Measurements from ENCODE around the gene ELMO1.

The ELMO1 gene

DNA sequence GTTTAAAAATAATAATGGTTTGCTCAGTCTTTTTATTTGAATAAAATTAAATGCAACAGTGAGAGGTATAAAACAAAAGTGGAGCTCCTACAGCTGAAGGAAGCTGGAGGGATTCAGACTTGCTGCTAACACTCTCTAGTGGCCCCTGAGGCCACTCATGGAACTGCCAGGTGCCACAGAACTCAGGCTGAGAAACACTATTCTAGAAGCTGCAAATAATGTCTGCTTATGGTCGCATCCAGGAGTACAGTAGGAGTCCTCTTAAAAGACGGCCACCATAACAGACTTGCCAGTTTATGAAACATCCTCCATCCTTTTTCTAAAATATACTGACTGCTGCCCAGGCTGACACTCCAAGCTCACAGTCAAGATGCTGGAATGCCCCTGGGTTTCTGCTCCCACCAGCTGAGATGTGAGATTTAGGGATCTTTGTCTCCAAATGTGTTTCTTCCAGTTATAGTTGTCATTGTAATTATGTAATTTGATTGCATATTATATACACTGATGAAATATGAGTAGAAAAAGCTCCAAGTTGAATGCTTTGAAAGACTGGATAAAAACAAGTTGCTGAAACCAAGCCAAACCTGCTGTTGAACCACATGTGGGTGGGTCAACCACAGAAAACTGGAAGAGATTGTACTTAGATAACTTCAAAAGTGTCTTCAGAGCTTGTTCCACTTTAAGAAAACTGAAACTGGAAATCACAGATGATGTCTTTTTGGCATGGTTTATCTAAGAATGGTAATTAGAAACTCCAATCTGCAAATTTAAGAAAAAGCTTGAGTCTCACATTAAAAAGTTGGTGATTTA, 510.7 kb downstream of the ELMO1 start:
- no peak overlapping the region for H3K4me3 ChIP-seq (ENCODE audit: low read length in 2 of 2)
- no peaks in the 10 kb centered on the region for H3K27me3 ChIP-seq (ENCODE audit: control insufficient read depth in 2 of 2, insufficient read depth in 2 of 2, low read length in 2 of 2)
- peaks cover 16% of the 10 kb centered on the region in 2 donors for H3K9me3 ChIP-seq (ENCODE audit: control insufficient read depth in 2 of 2, low read length in 2 of 2)
- H3K4me1 ChIP-seq (ENCODE audit: control insufficient read depth in 2 of 2, insufficient read depth in 2 of 2, low read length in 2 of 2) = no peaks in the 10 kb centered on the region
- H3K36me3 ChIP-seq (ENCODE audit: control insufficient read depth in 2 of 2, insufficient read depth in 2 of 2, low read length in 2 of 2) = no peaks in the 10 kb centered on the region
- H3K9ac ChIP-seq (ENCODE audit: low read depth in 1 of 2, low read length in 2 of 2) = no peak overlapping the region
- H3K27ac ChIP-seq (ENCODE audit: low read depth in 2 of 2, low read length in 2 of 2) = no peak overlapping the region

DNA sequence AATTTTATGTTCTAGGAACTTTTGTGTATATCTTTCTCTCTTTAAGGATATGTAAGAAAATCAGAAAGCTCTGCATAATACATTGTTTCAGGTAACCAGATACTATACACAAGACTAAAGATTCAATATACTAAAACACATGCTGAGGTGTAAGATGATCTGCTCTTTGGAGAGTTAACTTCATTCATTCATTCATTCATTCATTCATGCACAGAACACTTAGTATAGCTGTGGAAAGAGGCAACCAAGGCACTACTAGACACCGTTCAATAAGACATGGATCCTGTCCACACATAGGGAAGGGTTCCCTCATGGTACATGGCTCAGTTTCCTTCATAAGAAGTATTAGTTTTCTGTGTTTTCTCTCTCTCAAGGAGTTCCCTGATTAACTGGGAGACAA, 516.8 kb downstream of the ELMO1 start:
- Histone ChIP-seq H3K27ac (ENCODE audit: low read depth in 2 of 2, low read length in 2 of 2) (no peak overlapping the region), H3K4me1 (ENCODE audit: control insufficient read depth in 2 of 2, insufficient read depth in 2 of 2, low read length in 2 of 2) (no peaks in the 10 kb centered on the region), H3K9me3 (ENCODE audit: control insufficient read depth in 2 of 2, low read length in 2 of 2) (peaks cover 3 to 5% of the 10 kb centered on the region in 2 donors), H3K27me3 (ENCODE audit: control insufficient read depth in 2 of 2, insufficient read depth in 2 of 2, low read length in 2 of 2) (no peaks in the 10 kb centered on the region), H3K36me3 (ENCODE audit: control insufficient read depth in 2 of 2, insufficient read depth in 2 of 2, low read length in 2 of 2) (no peaks in the 10 kb centered on the region), H3K9ac (ENCODE audit: low read depth in 1 of 2, low read length in 2 of 2) (no peak overlapping the region), H3K4me3 (ENCODE audit: low read length in 2 of 2) (no peak overlapping the region)

GRCh38 chr7:36929791-36930190, 518.9 kb downstream of the ELMO1 start:
- no peaks in the 10 kb centered on the region for H3K36me3 ChIP-seq (ENCODE audit: control insufficient read depth in 2 of 2, insufficient read depth in 2 of 2, low read length in 2 of 2)
- H3K27ac ChIP-seq (ENCODE audit: low read depth in 2 of 2, low read length in 2 of 2) = no peak overlapping the region
- H3K4me1 ChIP-seq (ENCODE audit: control insufficient read depth in 2 of 2, insufficient read depth in 2 of 2, low read length in 2 of 2) = no peaks in the 10 kb centered on the region
- no peak overlapping the region for H3K9ac ChIP-seq (ENCODE audit: low read depth in 1 of 2, low read length in 2 of 2)
- no peaks in the 10 kb centered on the region for H3K9me3 ChIP-seq (ENCODE audit: control insufficient read depth in 2 of 2, low read length in 2 of 2)
- H3K4me3 ChIP-seq (ENCODE audit: low read length in 2 of 2) = no peak overlapping the region
- no peaks in the 10 kb centered on the region for H3K27me3 ChIP-seq (ENCODE audit: control insufficient read depth in 2 of 2, insufficient read depth in 2 of 2, low read length in 2 of 2)

GRCh38 chr7:36928718-36929117, 519.9 kb downstream of the ELMO1 start:
- no peak overlapping the region for H3K4me3 ChIP-seq (ENCODE audit: low read length in 2 of 2)
- H3K9ac ChIP-seq (ENCODE audit: low read depth in 1 of 2, low read length in 2 of 2) = no peak overlapping the region
- peaks cover 0 to 4% of the 10 kb centered on the region in 2 donors for H3K4me1 ChIP-seq (ENCODE audit: control insufficient read depth in 2 of 2, insufficient read depth in 2 of 2, low read length in 2 of 2)
- no peaks in the 10 kb centered on the region for H3K27me3 ChIP-seq (ENCODE audit: control insufficient read depth in 2 of 2, insufficient read depth in 2 of 2, low read length in 2 of 2)
- no peaks in the 10 kb centered on the region for H3K36me3 ChIP-seq (ENCODE audit: control insufficient read depth in 2 of 2, insufficient read depth in 2 of 2, low read length in 2 of 2)
- H3K27ac ChIP-seq (ENCODE audit: low read depth in 2 of 2, low read length in 2 of 2) = no peak overlapping the region
- no peaks in the 10 kb centered on the region for H3K9me3 ChIP-seq (ENCODE audit: control insufficient read depth in 2 of 2, low read length in 2 of 2)

DNA sequence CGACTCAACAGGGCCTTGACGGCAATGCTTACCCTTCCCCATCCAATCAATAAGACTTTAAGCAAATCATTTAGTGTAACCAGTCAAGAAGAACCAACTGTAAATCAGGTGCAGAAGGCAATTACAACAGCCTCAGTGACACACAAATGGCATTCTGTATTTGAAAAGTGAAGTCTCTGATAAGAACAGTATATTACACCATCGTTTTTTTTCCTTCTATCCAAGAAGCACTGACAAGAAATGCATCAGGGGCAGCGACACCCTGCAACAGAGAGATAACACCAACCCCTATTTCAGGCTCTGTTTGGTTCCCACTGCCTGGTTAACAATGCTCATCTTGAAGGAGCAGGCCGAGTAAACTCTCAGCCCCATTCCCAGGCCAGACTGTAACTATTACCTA, 520.4 kb downstream of the ELMO1 start:
- no peaks in the 10 kb centered on the region for H3K27me3 ChIP-seq (ENCODE audit: control insufficient read depth in 2 of 2, insufficient read depth in 2 of 2, low read length in 2 of 2)
- no peak overlapping the region for H3K9ac ChIP-seq (ENCODE audit: low read depth in 1 of 2, low read length in 2 of 2)
- H3K27ac ChIP-seq (ENCODE audit: low read depth in 2 of 2, low read length in 2 of 2) = no peak overlapping the region

GRCh38 chr7:36925691-36926090, 523.0 kb downstream of the ELMO1 start:
- H3K9ac ChIP-seq (ENCODE audit: low read depth in 1 of 2, low read length in 2 of 2) = no peak overlapping the region
- no peak overlapping the region for H3K27ac ChIP-seq (ENCODE audit: low read depth in 2 of 2, low read length in 2 of 2)
- H3K4me1 ChIP-seq (ENCODE audit: control insufficient read depth in 2 of 2, insufficient read depth in 2 of 2, low read length in 2 of 2) = peaks cover 0 to 4% of the 10 kb centered on the region in 2 donors
- no peaks in the 10 kb centered on the region for H3K9me3 ChIP-seq (ENCODE audit: control insufficient read depth in 2 of 2, low read length in 2 of 2)
- H3K4me3 ChIP-seq (ENCODE audit: low read length in 2 of 2) = no peak overlapping the region
- no peaks in the 10 kb centered on the region for H3K36me3 ChIP-seq (ENCODE audit: control insufficient read depth in 2 of 2, insufficient read depth in 2 of 2, low read length in 2 of 2)
- H3K27me3 ChIP-seq (ENCODE audit: control insufficient read depth in 2 of 2, insufficient read depth in 2 of 2, low read length in 2 of 2) = no peaks in the 10 kb centered on the region

More for the DNA sequence above, 520.4 kb downstream of the ELMO1 start:
- Histone ChIP-seq H3K9me3 (ENCODE audit: control insufficient read depth in 2 of 2, low read length in 2 of 2) (no peaks in the 10 kb centered on the region), H3K36me3 (ENCODE audit: control insufficient read depth in 2 of 2, insufficient read depth in 2 of 2, low read length in 2 of 2) (no peaks in the 10 kb centered on the region), H3K4me3 (ENCODE audit: low read length in 2 of 2) (no peak overlapping the region), H3K4me1 (ENCODE audit: control insufficient read depth in 2 of 2, insufficient read depth in 2 of 2, low read length in 2 of 2) (peaks cover 0 to 4% of the 10 kb centered on the region in 2 donors)

DNA sequence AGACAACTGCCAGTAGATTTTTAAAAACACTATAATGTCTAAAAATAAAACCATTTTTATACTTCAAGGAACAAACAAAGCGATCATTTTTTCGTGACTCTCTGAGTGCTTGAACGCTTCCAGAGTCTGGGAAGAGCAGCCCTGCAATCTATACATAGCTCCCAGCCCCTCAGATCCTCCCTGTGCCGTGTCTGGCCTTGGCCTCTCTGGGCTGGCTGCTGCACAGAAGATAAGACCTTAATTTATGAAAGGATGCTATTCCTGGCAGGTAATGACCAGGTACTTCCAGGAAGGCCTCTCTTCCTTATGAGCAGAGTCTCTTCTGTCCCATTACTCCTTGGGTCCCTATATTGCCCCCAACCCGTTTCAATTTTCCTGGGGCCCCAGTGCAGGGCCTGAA, 523.5 kb downstream of the ELMO1 start:
- no peaks in the 10 kb centered on the region for H3K36me3 ChIP-seq (ENCODE audit: control insufficient read depth in 2 of 2, insufficient read depth in 2 of 2, low read length in 2 of 2)
- no peaks in the 10 kb centered on the region for H3K27me3 ChIP-seq (ENCODE audit: control insufficient read depth in 2 of 2, insufficient read depth in 2 of 2, low read length in 2 of 2)
- H3K9me3 ChIP-seq (ENCODE audit: control insufficient read depth in 2 of 2, low read length in 2 of 2) = no peaks in the 10 kb centered on the region
- H3K27ac ChIP-seq (ENCODE audit: low read depth in 2 of 2, low read length in 2 of 2) = no peak overlapping the region
- peaks cover 0 to 4% of the 10 kb centered on the region in 2 donors for H3K4me1 ChIP-seq (ENCODE audit: control insufficient read depth in 2 of 2, insufficient read depth in 2 of 2, low read length in 2 of 2)
- no peak overlapping the region for H3K9ac ChIP-seq (ENCODE audit: low read depth in 1 of 2, low read length in 2 of 2)
- H3K4me3 ChIP-seq (ENCODE audit: low read length in 2 of 2) = no peak overlapping the region

DNA sequence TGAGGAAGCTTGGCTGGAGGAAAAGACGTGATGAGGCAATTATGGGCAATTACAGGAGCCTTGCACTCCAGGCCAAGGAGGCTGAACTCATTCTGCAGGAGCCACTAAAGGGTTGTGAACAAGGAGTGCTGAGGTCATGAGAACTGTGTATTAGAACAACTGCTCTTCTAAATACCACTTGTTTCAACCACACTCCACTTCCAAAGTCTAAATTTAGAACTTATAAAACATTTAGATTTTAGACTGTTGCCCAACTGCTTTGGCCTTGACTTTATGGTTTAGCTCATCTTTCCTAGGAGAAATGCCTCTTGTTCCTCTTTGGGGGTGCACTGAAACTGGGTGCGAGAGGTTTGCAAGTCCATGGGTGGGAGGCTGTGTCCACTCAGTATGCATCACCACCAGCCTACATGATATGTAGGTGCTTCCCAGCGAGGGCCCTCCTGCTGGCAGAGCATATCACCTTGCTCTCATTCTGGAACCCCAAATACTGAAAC, 524.7 kb downstream of the ELMO1 start:
- Histone ChIP-seq H3K27me3 (ENCODE audit: control insufficient read depth in 2 of 2, insufficient read depth in 2 of 2, low read length in 2 of 2) (no peaks in the 10 kb centered on the region), H3K4me1 (ENCODE audit: control insufficient read depth in 2 of 2, insufficient read depth in 2 of 2, low read length in 2 of 2) (peaks cover 0 to 4% of the 10 kb centered on the region in 2 donors), H3K27ac (ENCODE audit: low read depth in 2 of 2, low read length in 2 of 2) (no peak overlapping the region), H3K9me3 (ENCODE audit: control insufficient read depth in 2 of 2, low read length in 2 of 2) (no peaks in the 10 kb centered on the region), H3K4me3 (ENCODE audit: low read length in 2 of 2) (no peak overlapping the region), H3K36me3 (ENCODE audit: control insufficient read depth in 2 of 2, insufficient read depth in 2 of 2, low read length in 2 of 2) (no peaks in the 10 kb centered on the region), H3K9ac (ENCODE audit: low read depth in 1 of 2, low read length in 2 of 2) (no peak overlapping the region)

DNA sequence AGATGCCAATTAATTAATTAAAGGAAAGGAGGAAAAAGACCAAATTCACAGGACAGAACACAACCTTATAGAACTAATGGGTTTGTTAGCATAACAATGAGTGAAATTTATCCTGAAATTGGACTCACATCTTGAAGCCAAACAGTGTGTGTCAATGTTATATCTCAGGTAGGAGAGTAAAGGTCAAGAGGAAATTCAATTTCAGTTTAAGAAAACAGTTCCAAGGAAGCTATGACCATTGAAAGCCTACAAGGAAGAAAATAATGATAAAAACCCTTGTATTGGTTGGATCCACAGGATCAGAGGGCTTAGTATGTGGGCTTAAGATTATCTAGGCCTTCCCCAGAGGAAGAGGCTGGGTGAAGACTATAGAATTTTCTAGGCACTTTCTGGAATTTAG, 525.5 kb downstream of the ELMO1 start:
- H3K27ac ChIP-seq (ENCODE audit: low read depth in 2 of 2, low read length in 2 of 2) = no peak overlapping the region
- no peak overlapping the region for H3K4me3 ChIP-seq (ENCODE audit: low read length in 2 of 2)

GRCh38 chr7:36920433-36920832, 528.2 kb downstream of the ELMO1 start:
- H3K4me1 ChIP-seq (ENCODE audit: control insufficient read depth in 2 of 2, insufficient read depth in 2 of 2, low read length in 2 of 2) = peaks cover 0 to 4% of the 10 kb centered on the region in 2 donors
- H3K4me3 ChIP-seq (ENCODE audit: low read length in 2 of 2) = no peak overlapping the region
- H3K36me3 ChIP-seq (ENCODE audit: control insufficient read depth in 2 of 2, insufficient read depth in 2 of 2, low read length in 2 of 2) = no peaks in the 10 kb centered on the region
- H3K9me3 ChIP-seq (ENCODE audit: control insufficient read depth in 2 of 2, low read length in 2 of 2) = no peaks in the 10 kb centered on the region
- H3K27ac ChIP-seq (ENCODE audit: low read depth in 2 of 2, low read length in 2 of 2) = no peak overlapping the region
- H3K27me3 ChIP-seq (ENCODE audit: control insufficient read depth in 2 of 2, insufficient read depth in 2 of 2, low read length in 2 of 2) = no peaks in the 10 kb centered on the region
- H3K9ac ChIP-seq (ENCODE audit: low read depth in 1 of 2, low read length in 2 of 2) = no peak overlapping the region

More for the DNA sequence above, 525.5 kb downstream of the ELMO1 start:
- Histone ChIP-seq H3K4me1 (ENCODE audit: control insufficient read depth in 2 of 2, insufficient read depth in 2 of 2, low read length in 2 of 2) (peaks cover 0 to 4% of the 10 kb centered on the region in 2 donors), H3K27me3 (ENCODE audit: control insufficient read depth in 2 of 2, insufficient read depth in 2 of 2, low read length in 2 of 2) (no peaks in the 10 kb centered on the region), H3K9ac (ENCODE audit: low read depth in 1 of 2, low read length in 2 of 2) (no peak overlapping the region), H3K9me3 (ENCODE audit: control insufficient read depth in 2 of 2, low read length in 2 of 2) (no peaks in the 10 kb centered on the region), H3K36me3 (ENCODE audit: control insufficient read depth in 2 of 2, insufficient read depth in 2 of 2, low read length in 2 of 2) (no peaks in the 10 kb centered on the region)

Data from mucosa of rectum (tissue), 2 donors.